HG03575 (cell line): ENCODE measurements around the gene EPHX1.

Experiments
- ATAC-seq: cut with Tn5 transposase; IDR thresholded peaks from one replicate; pipeline ENCODE4 v1.9.1; 2021; ENCODE audit not compliant: unreplicated experiment, insufficient number of reproducible peaks, low FRiP score; ENCODE audit errors: extremely low read depth

The EPHX1 gene

DNA sequence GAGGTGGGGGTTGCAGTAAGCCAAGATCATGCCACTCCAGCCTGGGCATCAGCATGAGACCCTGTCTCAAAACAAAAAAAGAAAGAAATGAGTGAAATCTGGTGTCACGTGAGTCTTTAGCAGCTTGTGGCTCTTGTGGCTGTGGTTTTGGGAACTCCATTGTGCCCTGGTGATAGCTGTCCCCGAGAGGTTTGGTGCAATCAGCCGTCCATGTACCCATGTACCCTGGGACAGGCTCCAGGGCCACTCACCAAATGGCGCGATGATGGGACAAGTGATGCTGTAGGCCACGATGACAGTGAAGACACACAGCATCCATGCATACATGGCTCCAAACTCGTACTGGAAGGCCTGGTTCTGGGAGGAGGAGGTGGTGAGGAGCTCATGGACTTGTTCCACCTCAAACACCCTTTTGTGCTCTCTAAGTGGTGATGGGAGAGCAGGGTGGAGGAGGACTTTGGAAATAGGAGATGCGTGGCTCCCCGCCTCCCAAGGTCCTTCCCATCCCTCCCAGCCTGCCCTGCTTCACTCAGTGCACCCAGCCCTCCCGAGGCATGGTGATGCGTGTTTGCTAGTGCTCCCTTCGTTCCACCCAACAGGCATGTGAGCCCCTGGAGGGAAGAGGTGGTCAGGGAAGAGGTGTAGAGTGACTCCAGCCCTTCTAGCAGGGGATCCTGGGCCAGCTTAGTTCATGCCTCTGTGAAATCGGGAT, 42.6 kb downstream of the EPHX1 start:
- no peak for ATAC-seq

DNA sequence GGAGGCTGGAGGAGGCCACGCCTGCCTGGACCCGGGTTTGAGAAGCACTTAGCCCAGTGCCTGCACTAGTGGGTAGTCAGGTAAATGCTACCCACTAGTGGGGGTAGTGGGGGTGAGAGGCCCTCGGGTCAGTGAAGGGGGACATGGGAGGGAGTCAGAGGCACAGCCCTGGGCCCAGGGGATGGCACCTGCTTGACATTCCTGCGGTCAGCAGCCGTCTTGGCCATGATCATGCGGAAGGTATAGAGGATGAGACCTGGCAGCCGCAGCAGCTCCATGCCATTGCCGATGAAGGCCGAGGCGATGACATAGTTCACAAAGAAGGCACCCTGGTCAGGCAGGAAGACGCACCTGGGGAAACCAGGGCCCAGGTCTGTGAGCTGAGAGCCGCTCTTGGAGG, 43.5 kb downstream of the EPHX1 start:
- ATAC-seq = no peak

DNA sequence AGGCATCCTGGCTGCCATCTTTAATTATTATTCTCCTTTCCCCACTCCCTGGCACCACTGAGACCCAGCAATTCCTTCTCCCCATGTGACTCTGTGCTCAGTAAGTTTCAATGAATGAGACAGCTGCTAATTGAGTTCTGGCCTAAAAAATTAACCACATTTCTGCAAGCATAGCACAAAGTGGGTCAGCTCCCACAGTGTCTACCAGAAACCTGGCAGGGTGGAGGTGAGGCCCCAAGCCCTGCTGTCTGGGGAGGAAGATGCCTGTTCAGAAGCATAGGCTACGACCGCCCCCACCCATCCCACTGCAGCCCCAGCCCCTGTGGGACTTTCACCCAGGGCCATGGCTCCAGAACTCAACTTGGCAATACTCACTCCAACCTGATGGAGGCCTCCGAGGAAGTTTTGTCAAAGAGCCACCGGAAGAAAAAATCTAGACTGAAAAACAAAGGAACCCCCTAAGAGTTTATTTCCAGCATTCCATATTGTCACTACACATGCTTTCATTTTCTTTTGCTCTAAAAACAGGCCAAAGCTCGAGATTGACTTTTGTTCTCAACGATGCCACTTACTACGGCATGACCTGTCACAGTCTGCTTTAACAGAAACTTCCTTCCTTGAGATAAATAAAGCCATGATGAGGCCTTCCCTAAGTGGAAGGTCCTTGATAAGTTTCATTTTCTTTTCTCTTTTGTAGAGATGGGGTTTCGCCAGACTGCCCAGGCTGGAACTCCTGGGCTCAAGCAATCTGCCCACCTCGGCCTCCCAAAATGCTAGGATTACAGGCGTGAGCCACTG, 45.8 kb downstream of the EPHX1 start:
- no peak for ATAC-seq

DNA sequence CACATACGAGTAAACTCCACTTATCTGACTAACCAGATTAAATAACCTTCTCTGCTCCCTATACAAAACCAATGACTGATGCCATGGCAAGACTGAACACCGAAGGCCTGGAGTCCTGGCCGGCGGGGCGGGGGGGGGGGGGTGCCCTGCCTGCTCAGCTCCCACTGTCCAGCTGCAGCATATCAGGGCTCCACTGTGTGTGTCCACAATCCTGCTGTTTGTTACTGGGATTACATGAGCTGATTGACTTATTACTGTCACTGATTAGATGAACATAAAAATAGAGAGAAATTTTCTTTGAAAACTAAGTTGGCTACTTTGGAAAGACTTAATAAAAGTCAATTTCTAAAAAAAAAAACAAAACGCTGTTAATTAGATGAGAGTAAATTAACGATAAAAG, 47.3 kb downstream of the EPHX1 start:
- no peak for ATAC-seq

DNA sequence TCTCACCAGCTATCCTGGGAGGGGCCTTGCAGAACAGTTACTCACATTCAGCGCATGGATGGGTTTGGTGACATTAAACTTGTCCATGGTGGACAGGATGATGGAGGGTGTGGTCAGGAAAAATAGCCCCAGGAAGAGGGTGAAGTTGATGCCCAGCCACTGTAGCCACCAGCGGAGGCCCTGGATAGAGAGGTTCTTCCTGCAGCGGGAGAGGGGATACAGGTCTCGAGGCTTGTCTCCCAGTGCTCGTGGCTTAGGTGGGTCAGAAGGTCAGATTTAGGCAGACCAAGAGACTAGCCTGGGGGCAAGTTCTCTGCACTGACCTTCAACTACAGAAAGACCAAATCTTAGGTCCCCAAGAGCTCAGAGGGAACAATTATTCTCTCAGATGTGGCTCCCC, 49.2 kb downstream of the EPHX1 start:
- no peak for ATAC-seq

DNA sequence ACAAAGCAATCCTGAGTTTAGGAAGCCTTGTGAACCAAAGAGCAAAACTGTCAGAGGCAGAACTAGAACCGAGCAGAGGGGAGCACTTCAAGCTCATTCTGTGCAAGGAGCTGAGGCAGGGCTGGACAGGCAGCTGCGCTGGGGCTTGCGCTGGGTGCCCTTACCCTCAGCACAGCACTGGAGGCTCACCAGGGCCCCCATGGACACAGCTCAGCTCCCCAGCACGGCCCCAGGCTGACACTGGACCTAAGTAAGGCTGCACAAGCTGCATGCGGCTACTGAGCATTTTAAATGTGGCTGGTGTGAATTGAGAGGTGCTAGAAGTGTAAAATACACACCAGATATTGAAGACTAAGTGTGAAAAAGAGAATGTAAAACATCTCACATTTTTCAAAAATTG, 50.2 kb downstream of the EPHX1 start:
- no peak for ATAC-seq

DNA sequence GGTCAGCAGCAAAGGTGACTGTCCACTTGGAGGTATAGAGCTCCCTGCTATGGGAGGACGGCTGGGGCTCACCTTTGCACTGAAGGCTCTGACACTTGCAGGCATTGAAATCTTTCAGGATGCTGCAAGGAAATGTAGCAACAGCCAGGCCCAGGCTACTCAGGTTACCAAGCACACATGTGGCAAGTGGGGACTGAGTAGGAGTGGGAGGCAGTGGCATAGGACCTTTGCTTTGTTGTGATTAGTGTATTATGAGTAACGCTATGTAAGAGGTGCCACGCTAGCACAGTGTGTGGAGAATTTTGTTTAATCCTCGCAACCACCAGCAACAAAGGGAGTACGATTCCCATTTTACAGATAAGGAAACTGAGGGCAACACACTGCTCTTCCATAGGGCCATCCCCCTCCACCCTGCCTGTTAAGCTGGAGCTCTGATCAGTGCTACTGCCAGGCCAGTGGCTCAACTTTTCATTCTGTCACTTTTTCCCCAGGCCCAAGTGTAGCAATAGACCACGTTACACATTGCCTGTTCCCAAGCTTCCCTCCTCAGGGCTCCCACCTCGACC, 51.0 kb downstream of the EPHX1 start:
- ATAC-seq = no peak

DNA sequence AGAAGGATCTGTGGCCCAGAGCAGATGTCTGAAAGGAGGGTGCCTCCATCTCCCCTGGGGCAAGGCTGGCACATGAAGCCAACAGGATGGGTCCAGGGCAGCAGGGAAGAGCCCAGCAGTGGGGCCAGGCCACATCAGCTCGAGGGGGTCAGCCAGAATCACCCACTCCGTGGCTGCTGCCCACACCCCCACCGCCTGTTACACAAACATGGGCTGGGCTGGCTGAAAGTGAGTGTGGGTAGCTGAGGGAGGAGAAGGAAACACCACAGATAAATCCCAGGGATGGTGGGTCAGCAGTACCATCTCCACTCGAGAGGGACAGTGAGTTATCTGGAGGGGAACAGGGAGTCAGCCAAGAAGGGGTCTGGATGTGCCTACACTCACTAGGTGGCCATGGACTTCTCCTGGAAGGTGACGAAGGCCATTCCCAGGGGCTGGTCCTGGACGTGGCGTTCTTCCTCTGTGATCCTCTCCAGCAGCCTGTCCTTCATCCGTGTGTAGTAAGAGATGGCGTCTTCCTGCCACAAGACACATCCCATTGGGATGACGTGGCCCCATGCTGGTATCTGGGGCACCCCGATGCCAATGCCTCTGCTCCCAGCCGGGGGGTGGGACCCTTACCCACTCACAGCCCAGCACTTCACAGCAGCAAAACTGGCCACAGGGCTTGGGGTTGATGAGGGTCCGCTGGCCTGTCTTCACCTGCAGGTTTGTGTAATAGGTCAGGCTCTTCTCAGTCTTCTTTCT, 52.1 kb downstream of the EPHX1 start:
- ATAC-seq = no peak

DNA sequence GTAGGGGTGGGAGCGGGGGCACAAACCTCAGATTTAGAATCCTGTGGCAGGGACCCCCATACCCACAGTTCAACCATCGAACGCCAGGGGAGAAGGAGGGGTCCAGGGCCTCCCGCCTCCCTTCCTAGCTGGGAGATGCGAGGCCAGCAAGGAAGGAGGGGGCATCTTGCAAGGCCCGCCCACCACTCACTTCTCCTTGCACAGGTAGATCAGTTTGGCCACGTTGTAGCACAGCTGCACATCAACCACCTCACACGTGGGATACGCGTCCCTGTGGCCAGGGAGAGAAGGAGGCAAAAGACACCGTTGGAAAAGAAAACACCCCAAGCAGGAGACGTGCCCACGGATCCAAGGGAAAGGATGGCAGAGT, 52.6 kb downstream of the EPHX1 start:
- no peak for ATAC-seq

DNA sequence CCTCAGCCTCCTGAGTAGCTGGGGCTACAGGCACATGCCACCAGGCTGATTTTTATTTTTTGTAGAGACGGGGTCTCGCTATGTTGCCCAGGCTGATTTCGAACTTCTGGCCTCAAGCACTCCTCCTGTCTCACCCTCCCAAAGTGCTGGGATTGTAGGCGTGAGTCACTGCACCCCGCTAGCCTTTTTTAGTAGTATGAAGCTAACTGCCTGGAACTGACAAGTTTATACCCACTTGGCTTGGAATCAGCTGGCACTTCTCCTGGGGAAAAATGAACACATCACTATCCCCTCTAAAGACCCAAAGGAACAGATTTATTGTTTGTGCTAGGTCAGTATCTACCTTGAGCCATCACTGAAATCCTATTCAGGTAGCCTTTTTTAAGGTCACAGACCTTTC, 53.2 kb downstream of the EPHX1 start:
- ATAC-seq = no peak

DNA sequence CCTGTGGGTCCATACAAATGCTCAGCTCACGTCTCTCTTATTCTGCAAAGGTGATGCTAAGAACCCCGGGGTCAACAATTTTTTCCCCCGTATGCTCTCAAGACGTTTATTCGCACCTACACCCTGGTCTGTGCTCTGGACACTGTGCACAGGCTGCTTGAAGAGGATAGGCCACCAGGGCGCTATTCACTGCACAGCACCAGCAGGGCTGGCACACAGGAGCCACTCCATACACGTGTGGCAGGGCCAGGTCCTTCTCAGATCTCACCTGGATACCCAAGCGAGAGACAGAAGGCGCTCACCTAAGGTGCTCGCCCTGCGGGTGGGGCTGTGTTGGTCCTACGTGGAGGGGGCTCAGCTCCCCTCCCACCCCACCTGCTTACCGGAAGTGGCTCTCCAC, 55.6 kb downstream of the EPHX1 start:
- no peak for ATAC-seq

DNA sequence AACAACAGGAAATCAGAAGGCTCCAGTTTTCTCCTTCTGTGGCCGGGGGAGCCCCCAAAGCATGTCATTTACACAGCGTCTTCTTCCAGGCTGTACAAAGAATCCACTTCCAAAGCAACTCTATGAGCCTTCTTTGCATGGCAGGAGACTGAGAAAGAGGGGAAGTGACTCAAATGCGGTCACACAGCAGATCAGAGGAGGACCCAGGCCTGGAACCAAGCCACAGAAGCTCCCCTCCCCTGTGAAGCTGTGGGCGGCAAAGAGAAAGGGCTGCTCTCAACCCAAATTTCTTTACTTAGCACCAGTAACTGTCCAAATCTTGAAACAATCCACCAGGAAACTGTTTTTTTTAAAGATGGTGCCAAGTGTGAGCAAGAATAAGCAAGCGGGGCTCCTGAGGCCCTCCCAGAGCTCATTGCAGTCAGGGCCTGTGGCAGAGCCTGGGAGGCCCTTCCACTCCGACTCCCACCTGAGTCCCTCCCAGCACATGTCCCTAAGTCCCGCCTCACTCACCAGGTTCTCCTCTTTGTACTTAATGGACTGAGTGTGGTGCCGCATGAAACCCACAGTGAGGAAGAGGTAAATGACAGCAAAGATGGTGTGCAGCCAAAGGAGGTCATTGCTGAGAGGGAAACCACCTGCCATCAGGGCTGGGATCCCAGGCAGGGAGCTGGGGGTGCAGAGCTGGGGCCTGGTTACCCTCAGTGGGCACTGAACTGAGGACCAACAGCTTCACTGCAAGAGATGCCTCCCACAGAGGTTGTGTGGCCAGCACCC, 56.3 kb downstream of the EPHX1 start:
- ATAC-seq = no peak

DNA sequence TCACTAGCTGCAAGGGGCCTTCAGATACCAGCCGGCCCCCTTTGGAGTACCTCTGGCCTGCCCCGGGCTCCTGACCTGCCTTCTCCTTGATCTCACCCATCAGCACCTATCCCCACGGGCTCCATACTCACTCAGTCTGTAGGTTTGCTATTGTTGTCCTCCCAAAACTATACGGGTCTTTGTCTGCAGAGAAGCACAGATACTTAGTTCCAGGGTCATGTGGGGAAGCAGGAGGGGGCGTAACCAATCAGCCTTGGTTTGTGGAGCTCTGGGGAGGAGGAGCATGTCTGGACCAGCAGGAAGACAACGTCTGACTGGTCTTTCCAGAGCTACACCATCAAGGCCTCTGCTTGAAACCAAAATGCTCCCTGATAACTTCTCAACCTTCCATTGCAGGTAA, 57.1 kb downstream of the EPHX1 start:
- ATAC-seq = no peak

DNA sequence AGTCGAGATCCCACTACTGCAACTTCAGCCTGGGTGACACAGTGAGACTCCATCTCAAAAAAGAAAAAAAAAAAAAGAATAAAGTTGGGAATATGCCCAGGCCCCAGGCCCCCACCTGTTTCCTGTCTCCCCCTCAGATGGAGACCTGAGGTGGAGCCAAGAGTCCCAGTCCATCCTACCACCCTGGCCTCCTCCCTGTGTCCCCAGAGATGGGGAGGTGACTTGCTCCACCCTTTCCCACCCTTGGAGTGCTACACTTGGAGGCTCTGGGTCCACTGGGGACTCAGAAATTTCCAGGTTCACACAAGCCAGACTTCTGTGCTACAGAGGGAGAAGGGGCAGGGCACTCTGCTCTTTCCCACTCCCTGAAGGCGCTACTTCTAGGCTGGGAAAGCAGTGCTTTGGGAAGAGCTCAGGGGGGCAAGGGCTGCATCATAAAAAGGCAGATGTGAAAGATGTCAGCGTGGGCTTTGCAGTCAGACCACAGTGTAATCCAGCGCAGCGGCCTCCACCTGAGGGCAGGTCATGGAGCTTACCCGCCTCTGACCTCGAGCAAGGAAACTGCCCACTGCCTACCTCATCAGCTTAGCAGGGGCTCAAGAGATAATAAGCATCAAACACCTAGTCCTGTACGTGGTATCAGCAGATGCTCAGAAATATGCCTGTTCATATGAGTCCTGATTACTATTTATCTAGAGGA, 58.9 kb downstream of the EPHX1 start:
- no peak for ATAC-seq

DNA sequence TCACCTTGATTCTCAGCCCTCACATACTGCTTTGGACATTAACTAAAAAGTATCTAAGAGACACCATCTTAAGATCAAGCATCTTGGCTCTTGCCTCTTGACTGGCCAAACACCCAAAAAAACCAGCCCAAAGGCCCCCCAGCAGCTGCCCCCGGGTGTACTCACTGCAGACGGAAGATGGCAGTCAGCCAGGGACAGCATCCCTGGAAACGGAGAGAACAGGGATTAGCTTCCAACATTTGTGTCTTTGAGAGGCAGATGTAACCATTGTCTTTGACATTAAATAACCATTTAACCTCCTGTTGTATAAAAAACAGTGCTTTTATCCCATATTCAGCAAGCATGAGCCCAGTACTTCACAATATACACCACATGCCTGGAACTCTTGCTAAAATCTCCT, 61.0 kb downstream of the EPHX1 start:
- ATAC-seq = no peak

DNA sequence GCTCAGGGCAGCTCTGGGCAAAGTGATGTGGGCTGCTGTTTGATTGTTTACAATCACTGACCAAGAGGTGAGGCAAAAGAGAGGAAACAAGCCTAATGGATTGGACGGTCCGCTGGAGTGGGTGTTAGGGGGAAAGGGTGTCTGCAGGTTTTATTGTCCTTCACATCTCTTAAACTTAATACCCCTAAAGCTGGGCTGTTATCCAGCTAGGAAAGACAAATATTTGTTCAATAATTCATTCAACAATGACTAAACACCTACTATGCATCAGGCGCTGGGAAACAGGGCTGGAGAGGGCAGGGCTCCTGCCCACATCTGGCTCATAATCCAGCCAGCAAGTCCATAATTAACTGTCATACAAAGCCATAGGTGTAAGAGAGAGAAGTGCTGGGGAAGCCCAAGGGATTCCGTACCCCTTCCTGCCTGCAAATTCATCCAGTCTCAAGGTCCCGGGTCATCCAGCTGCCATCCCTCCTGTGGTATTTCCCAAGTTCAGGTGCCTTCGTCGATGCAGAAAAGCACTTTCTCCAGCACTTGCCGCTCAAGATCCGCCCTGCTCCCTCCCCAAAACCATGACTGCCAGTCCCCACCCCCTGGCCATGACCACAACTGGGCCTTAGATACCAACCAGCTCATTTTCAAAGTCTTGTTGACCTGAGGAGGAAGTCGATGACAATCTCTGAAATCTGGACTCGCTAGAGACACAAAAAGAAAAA, 61.6 kb downstream of the EPHX1 start:
- no peak for ATAC-seq

DNA sequence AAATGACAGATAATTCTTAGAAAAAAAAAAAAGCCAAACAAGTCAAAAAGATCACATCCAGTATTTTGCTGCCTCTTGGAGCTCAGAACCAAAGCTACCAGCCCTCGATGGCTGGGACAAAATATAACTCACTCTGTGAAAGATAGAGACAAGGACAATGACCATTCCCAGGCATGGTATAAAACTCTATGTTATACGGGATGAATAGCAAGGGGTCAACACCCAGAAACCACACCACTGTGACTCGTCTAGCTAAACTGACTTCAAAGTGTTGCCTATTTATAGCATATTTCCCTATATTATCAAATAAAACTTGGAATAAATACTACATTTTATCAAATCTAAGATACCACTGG, 62.1 kb downstream of the EPHX1 start:
- no peak for ATAC-seq

DNA sequence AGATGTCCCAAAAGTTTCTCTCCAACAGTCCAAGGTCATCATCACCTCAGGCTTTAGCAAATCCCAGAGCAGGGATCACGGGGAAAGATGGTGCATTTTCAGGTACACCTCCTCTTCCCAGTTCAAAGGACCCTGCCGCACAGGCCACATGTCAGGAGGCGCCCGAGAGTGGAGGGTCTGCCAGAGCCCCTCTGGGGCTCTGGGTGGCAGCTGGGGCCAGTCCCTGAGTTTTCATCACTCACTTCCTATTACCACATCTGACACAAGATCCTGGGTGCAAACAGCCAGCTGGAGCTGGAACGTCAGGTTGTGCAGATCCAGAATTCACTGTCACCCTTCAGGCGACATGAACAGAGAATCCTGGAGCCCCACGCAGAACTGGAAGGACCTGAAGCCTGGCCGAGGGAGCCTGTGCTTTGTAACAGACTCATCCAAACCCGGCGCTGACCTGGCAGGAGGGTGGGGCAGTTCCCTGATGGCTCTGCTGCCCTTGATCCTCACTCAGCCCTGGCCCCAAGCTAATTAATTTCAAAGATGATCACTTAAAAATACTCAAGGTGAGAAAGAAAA, 63.4 kb downstream of the EPHX1 start:
- no peak for ATAC-seq
